ENCODE measurements around the gene PRSS48. TPM values are rescaled to one million over a fixed set of nuclear protein-coding genes. Genes with fewer than 3 reads are reported as not detected.

The PRSS48 gene
- not detected in 2 replicates for total RNA-seq

GRCh38 chr4:151276787-151277562, at the start of gene PRSS48:
Gene PRSS48, plus strand, starts transcription at chr4:151277161. Its CDS starts 12 bp downstream, at chr4:151277173.

GRCh38 chr4:151325111-151325948, 48.4 kb downstream of the PRSS48 start, which contains the start of gene SH3D19:
Gene SH3D19, minus strand, starts transcription at chr4:151325605. Its CDS starts 253 bp downstream, at chr4:151325352.

Other genes with a start within 250 kb of the PRSS48 start
- gene RPS3A, start 177.5 kb upstream of the PRSS48 start, total RNA-seq, result 3,652 and 4,285 TPM in 2 replicates
- 25.2 and 26.5 TPM in 2 replicates for gene SH3D19, start 48.4 kb downstream of the PRSS48 start, total RNA-seq
- 17.2 and 18.8 TPM in 2 replicates for gene FHIP1A, start 132.0 kb downstream of the PRSS48 start, total RNA-seq

Measured in hair follicular keratinocyte (primary cell).